Measurements from ENCODE around the gene E2F1.
"Not testable (repeated sequence)": the region's sequence is repeated elsewhere in the genome, so short reads cannot be mapped to it uniquely, and the experiment has no call there.

E2F1 gene

GRCh38 chr20:33710681-33711445, 24.7 kb upstream of the E2F1 start:
- no peak for DNase-seq (ENCODE audit: low read depth, low spot score)

GRCh38 chr20:33709905-33710541, 23.8 kb upstream of the E2F1 start:
- no peak for DNase-seq (ENCODE audit: low read depth, low spot score)

DNA sequence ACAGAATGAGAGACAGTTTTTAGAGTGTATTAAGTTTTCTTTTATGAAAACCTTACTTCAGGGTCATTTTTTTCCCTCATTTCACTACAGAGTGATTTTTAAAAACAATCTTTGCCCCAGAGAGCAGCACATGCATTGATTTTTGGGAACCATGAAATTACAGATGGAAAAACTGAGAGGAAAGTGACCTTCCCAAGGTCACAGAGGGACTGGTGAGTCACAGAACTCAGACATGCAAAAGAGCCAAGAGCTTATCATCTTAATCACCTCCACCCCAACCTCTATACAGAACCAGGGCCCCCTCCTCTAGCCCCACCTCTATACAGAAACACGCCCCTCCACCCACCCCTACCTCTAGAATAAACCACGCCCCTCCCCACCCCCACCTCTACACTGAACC, 23.2 kb upstream of the E2F1 start:
- no peak for DNase-seq (ENCODE audit: low read depth, low spot score)

- DNase-seq (ENCODE audit: low read depth, low spot score): no peak
Observed at GRCh38 chr20:33707668-33708067, 21.5 kb upstream of the E2F1 start.

DNA sequence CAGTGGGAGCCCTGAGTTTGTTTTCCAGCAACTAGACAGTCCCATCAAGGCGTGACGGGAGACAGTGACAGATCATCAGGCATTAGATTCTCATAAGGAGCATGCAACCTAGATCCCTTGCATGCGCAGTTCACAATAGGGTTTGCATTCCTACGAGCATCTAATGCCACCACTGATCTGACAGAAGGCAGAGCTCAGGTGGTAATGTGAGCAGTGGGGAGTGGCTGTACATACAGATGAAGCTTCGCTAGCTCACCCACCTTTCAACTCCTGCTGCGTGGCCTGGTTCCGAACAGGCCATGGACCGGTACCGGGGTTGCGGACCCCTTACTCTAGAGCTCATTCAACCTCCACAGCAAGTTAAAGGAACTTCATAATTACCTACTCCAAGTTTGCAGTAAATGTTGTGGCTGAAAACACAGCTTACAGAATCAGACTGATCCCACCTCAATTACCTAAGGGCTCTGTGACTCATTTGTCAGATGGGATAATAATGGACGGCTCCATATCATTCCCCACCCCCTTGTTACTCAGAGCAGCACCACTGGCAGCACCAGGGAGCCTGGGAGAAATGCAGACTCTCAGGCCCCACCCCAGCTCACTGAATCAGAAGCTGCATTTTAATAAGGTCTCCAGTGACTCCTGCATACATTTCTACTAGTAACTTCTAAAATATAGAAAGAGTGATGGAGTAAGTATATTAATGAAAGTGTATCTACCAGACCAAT, 18.2 kb upstream of the E2F1 start:
- no peak for DNase-seq (ENCODE audit: low read depth, low spot score)

DNA sequence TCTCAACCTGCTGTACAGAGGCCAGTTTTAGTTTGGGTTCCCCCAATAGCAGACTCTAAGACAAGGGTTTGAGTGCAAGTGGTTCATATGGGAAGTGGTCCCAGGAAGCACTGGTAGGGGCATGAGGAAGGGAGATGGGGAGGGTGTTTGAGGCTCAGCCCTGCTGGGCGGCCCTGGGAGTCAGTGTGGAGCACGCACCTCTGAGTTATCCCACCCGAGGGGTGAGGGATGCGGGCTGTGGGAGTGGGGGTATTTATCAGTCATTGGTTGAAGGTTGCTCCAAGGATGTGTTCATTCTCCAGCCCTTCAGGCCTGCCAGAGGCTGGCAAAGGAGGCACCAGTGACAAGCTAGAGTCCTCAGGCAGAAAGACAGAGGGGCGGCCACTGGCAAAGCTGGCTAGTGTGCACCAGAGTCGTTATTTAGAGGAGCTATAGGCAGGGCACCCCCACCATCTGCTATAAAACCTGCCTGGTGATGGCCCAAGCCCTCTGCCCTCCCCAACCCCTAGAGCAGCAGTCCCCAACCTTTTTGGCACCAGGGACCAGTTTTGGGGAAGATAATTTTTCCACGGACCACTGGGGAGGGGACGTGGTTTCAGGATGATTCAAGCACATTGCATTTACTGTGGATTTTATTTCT, 17.4 kb upstream of the E2F1 start:
- DNase-seq (ENCODE audit: low read depth, low spot score): no peak

GRCh38 chr20:33702861-33703260, 16.7 kb upstream of the E2F1 start:
- DNase-seq (ENCODE audit: low read depth, low spot score): no peak

DNA sequence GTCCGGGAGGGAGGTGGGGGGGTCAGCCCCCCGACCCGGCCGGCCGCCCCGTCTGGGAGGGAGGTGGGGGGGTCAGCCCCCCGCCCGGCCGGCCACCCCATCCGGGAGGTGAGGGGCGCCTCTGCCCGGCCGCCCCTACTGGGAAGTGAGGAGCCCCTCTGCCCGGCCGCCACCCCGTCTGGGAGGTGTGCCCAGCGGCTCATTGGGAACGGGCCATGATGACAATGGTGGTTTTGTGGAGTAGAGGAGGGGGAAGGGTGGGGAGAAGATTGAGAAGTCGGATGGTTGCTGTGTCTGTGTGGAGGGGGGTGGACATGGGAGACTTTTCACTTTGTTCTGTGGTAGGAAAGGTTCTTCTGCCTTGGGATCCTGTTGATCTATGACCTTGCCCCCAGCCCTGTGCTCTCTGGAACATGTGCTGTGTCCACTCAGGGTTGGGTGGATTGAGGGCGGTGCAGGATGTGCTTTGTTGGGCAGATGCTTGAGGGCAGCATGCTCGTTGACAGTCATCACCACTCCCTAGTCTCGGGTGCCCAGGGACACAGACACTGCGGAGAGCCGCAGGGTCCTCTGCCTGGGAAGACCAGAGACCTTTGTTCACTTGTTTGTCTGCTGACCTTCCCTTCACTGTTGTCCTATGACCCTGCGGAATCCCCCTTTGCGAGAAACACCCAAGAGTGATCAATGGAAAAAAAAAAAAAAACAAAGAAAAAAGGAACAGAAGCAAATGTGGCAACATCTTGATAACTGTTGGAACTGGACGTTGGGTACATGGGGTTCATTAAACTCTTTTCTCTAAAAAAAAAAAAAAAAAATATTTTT, 15.7 kb upstream of the E2F1 start:
- DNase-seq (ENCODE audit: low read depth, low spot score): no peak

DNA sequence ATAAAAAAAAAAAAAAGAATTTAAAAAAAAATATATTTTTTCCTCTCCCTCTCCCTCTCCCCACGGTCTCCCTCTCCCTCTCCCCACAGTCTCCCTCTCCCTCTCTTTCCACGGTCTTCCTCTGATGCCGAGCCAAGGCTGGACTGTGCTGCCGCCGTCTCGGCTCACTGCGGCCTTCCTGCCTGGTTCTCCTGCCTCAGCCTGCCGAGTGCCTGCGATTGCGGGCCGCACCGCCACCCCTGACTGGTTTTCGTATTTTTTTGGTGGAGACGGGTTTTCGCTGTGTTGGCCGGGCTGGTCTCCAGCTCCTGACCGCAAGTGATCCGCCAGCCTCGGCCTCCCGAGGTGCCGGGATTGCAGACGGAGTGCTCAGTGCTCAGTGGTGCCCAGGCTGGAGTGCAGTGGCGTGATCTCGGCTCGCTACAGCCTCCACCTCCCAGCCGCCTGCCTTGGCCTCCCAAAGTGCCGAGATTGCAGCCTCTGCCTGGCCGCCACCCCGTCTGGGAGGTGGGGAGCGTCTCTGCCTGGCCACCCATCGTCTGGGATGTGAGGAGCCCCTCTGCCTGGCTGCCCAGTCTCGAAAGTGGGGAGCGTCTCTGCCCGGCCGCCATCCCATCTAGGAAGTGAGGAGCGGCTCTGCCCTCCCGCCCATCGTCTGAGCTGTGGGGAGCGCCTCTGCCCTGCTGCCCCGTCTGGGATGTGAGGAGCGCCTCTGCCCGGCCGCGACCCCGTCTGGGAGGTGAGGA, 14.7 kb upstream of the E2F1 start:
- not testable (repeated sequence) for DNase-seq (ENCODE audit: low read depth, low spot score)

- not testable (repeated sequence) for DNase-seq (ENCODE audit: low read depth, low spot score)
Observed at GRCh38 chr20:33698966-33699365, 12.8 kb upstream of the E2F1 start.

DNA sequence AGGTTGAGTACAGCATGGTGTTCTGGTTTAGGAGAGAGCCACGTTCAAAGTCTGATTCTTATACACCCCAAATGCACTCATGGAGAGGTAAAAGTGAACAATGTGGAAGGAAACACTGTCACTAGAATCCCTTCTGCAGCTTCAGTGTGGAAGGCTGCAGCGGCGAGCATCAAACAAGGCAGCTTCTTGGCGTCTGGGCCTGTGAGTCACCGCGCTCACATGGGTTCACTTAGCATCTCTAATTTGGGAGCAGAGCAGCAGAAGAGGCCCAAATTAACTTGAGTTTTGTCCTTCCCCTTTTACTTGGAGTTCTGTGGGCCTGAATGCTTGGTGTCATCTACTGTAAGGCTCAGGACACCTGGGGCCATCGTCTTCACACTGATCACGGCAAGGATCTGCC, 10.9 kb upstream of the E2F1 start:
- DNase-seq (ENCODE audit: low read depth, low spot score): peak; percentile 88

DNA sequence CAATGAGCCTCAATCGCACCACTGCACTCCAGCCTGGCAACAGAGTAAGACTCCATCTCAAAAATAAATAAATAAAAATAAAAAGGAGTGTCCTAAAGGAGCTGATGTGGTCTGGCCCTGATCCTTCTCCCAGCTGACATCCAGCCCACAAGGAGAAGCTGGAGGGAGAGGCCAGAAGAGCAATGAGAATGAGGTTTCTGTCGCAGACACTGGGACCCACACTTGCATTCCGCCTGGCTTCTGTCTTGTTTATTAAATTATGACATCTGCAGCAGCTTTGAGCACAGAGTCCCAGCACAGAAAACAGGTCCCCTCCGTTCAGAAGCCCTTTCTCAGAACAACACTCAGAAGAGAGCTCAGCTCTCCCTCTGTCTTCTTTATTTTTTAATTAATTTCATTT, 10.3 kb upstream of the E2F1 start:
- no peak for DNase-seq (ENCODE audit: low read depth, low spot score)

GRCh38 chr20:33694639-33695012, 8.4 kb upstream of the E2F1 start:
- no peak for DNase-seq (ENCODE audit: low read depth, low spot score)

DNA sequence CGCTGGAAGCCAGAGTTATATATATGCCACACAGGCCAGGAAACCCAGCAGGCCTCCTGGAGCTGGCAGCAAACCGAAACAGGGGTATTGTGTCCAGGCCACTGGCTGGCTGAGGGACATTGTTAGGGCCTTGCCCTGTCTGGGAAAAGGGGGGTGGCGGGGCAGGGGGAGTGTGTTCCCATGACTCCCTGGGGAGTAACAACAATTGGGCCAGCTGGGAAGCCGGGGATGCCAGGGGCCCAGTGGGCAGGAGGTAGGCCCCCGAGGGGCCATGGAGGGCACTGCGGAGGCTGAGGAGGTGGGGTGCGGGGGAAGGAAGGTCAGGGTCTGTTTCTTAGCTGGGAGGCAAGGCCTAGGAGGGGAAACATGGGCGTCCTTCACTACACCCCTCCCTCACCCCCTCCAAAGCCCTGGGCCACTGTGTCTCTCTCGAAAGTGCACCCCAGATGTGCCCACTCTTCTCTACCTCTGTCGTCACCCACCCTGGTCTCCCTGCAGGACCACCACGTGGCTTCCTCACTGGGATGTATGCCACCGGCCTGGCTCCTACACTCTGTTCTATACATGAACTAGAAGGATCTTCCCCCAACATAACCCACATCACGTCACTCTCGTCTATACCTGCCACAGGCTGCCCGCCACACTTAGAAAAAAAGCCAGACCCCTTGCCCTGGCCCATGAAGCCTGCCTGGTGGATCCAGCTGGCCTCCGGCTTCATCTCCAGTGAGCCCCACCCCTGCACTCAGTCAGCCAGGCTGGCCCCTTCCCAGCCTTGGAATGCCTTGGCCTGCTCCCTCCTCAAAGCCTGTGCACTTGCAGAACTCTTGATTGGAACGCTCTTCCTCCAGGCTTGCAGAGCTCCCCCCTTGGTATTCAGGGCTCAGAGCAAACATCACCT, 7.8 kb upstream of the E2F1 start:
- DNase-seq (ENCODE audit: low read depth, low spot score): peak; percentile 74

GRCh38 chr20:33693289-33693688, 7.1 kb upstream of the E2F1 start:
- no peak for DNase-seq (ENCODE audit: low read depth, low spot score)

GRCh38 chr20:33689973-33690372, 3.8 kb upstream of the E2F1 start:
- no peak for DNase-seq (ENCODE audit: low read depth, low spot score)

GRCh38 chr20:33689493-33689892, 3.3 kb upstream of the E2F1 start:
- DNase-seq (ENCODE audit: low read depth, low spot score): no peak

GRCh38 chr20:33688938-33689424, 2.8 kb upstream of the E2F1 start:
- no peak for DNase-seq (ENCODE audit: low read depth, low spot score)
